HCT116 (cell line): ENCODE results near the gene ROMO1.

ENCODE experiments used
- EZH2 ChIP-seq: fragments of 200-600 bp; sonication (generic); IDR thresholded peaks from 2 replicates; pipeline ENCODE4 v1.6.1; 2017; ENCODE audit warnings: antibody characterized with exemption, mixed run types
- EZH2phosphoT487 ChIP-seq: fragments of 200-600 bp; IDR thresholded peaks from 2 replicates; pipeline ENCODE4 v1.6.1; 2018; ENCODE audit warnings: antibody characterized with exemption, borderline replicate concordance
- JUND ChIP-seq: IDR thresholded peaks from 2 replicates; pipeline ENCODE4 v1.6.1; 2012
- POLR2A ChIP-seq: IDR thresholded peaks from 2 replicates; pipeline ENCODE4 v1.7.0; 2011; ENCODE audit warnings: borderline replicate concordance; ENCODE audit not compliant: insufficient read depth, insufficient read length; ENCODE audit errors: extremely low read depth
- POLR2AphosphoS5 ChIP-seq: IDR thresholded peaks from 2 replicates; pipeline ENCODE4 v1.6.1; 2011; ENCODE audit warnings: mild to moderate bottlenecking, low read depth, low read length, moderate library complexity
- RAD21 ChIP-seq: IDR thresholded peaks from 2 replicates; pipeline ENCODE4 v1.6.1; 2012; ENCODE audit warnings: low read depth, mild to moderate bottlenecking
- TCF7L2 ChIP-seq: IDR thresholded peaks from 2 replicates; pipeline ENCODE4 v1.7.0; 2011; ENCODE audit warnings: borderline replicate concordance, inconsistent platforms; ENCODE audit not compliant: insufficient read depth, insufficient read length; ENCODE audit errors: extremely low read depth
- TF ChIP-seq, protein P1 (sequence below): IDR thresholded peaks from 2 replicates; pipeline ENCODE4 v1.6.1; 2012; ENCODE audit warnings: low read depth
- TF ChIP-seq, protein P2 (sequence below), 3 experiments: fragments of 200-600 bp in 1 of 3; sonication (generic) in 1 of 3; IDR thresholded peaks in 2 of 3; conservative IDR thresholded peaks in 1 of 3; 2 replicates each; pipeline ENCODE4 v1.5.1; 2012 to 2017; ENCODE audit warnings: low read depth in 2 of 3, low read length in 2 of 3, antibody characterized with exemption in 1 of 3, borderline replicate concordance in 1 of 3, control low read depth in 1 of 3, mild to moderate bottlenecking in 1 of 3, mixed read lengths in 1 of 3, mixed run types in 1 of 3, moderate library complexity in 1 of 3; ENCODE audit not compliant: insufficient read depth in 1 of 3
- TF ChIP-seq, protein P3 (sequence below): IDR thresholded peaks from 2 replicates; pipeline ENCODE4 v1.6.1; 2012
- TF ChIP-seq, protein P4 (sequence below): IDR thresholded peaks from 2 replicates; pipeline ENCODE4 v1.6.1; 2011; ENCODE audit warnings: mild to moderate bottlenecking, low read length, moderate library complexity; ENCODE audit not compliant: insufficient replicate concordance; ENCODE audit errors: extremely low read depth
- TF ChIP-seq, protein P5 (sequence below): IDR thresholded peaks from 2 replicates; pipeline ENCODE4 v1.6.1; 2012

DNA sequence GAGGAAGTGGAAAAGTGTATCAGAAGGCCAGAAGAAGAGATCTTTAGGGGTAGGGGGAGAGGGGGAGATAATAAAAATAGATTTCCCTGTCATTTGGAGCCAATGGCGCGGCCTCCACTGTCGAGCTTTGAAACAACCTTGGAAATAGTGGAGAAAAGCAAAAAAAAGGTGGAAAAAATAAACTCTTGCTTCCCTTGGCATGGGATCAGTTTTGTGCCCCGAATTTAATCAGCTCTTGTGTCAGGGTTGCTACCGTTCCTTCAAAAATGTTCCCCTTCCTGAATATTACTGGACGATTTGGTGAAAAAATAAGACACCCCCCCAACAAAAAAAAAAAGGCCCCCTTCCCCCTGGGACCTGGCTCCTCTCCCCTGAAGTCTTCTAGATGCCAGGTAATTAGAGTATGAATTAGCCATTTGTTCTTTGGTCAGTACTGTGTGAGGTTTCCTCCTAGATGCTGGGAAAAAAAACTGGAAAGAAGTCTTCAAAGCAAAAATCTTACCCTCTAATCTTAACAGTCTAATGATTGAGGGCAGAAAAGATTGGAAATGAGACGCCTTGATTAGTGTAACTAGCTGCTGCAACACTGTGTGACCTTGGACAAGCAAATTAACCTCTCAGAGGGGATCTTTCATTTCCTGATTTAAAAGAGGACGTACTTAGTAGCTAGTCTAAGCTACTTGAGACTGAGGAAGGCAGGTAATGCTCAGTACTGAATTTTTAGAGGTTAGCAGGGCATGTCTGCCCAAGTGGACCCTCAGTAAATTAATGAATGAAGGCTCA lies 43.7 kb downstream of the ROMO1 start:
- TF ChIP-seq, protein P1, sequence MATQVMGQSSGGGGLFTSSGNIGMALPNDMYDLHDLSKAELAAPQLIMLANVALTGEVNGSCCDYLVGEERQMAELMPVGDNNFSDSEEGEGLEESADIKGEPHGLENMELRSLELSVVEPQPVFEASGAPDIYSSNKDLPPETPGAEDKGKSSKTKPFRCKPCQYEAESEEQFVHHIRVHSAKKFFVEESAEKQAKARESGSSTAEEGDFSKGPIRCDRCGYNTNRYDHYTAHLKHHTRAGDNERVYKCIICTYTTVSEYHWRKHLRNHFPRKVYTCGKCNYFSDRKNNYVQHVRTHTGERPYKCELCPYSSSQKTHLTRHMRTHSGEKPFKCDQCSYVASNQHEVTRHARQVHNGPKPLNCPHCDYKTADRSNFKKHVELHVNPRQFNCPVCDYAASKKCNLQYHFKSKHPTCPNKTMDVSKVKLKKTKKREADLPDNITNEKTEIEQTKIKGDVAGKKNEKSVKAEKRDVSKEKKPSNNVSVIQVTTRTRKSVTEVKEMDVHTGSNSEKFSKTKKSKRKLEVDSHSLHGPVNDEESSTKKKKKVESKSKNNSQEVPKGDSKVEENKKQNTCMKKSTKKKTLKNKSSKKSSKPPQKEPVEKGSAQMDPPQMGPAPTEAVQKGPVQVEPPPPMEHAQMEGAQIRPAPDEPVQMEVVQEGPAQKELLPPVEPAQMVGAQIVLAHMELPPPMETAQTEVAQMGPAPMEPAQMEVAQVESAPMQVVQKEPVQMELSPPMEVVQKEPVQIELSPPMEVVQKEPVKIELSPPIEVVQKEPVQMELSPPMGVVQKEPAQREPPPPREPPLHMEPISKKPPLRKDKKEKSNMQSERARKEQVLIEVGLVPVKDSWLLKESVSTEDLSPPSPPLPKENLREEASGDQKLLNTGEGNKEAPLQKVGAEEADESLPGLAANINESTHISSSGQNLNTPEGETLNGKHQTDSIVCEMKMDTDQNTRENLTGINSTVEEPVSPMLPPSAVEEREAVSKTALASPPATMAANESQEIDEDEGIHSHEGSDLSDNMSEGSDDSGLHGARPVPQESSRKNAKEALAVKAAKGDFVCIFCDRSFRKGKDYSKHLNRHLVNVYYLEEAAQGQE: no peak
- TF ChIP-seq POLR2AphosphoS5 (no peak), EZH2phosphoT487 (no peak), POLR2A (no peak), JUND (no peak), EZH2 (no peak), RAD21 (no peak), TCF7L2 (no peak)
- TF ChIP-seq, protein P2, sequence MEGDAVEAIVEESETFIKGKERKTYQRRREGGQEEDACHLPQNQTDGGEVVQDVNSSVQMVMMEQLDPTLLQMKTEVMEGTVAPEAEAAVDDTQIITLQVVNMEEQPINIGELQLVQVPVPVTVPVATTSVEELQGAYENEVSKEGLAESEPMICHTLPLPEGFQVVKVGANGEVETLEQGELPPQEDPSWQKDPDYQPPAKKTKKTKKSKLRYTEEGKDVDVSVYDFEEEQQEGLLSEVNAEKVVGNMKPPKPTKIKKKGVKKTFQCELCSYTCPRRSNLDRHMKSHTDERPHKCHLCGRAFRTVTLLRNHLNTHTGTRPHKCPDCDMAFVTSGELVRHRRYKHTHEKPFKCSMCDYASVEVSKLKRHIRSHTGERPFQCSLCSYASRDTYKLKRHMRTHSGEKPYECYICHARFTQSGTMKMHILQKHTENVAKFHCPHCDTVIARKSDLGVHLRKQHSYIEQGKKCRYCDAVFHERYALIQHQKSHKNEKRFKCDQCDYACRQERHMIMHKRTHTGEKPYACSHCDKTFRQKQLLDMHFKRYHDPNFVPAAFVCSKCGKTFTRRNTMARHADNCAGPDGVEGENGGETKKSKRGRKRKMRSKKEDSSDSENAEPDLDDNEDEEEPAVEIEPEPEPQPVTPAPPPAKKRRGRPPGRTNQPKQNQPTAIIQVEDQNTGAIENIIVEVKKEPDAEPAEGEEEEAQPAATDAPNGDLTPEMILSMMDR (IDR thresholded peaks at IDR 0.05 in 2 of 3, conservative IDR thresholded peaks at IDR 0.05 in 1 of 3; ENCODE audit: borderline replicate concordance in 1 of 3, insufficient read depth in 1 of 3, low read depth in 2 of 3, low read length in 2 of 3): no peak
- TF ChIP-seq, protein P3, sequence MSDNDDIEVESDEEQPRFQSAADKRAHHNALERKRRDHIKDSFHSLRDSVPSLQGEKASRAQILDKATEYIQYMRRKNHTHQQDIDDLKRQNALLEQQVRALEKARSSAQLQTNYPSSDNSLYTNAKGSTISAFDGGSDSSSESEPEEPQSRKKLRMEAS: no peak
- TF ChIP-seq, protein P4, sequence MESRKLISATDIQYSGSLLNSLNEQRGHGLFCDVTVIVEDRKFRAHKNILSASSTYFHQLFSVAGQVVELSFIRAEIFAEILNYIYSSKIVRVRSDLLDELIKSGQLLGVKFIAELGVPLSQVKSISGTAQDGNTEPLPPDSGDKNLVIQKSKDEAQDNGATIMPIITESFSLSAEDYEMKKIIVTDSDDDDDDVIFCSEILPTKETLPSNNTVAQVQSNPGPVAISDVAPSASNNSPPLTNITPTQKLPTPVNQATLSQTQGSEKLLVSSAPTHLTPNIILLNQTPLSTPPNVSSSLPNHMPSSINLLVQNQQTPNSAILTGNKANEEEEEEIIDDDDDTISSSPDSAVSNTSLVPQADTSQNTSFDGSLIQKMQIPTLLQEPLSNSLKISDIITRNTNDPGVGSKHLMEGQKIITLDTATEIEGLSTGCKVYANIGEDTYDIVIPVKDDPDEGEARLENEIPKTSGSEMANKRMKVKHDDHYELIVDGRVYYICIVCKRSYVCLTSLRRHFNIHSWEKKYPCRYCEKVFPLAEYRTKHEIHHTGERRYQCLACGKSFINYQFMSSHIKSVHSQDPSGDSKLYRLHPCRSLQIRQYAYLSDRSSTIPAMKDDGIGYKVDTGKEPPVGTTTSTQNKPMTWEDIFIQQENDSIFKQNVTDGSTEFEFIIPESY: no peak
- TF ChIP-seq, protein P5, sequence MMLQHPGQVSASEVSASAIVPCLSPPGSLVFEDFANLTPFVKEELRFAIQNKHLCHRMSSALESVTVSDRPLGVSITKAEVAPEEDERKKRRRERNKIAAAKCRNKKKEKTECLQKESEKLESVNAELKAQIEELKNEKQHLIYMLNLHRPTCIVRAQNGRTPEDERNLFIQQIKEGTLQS: no peak
